H1 (cell line): ENCODE data around the gene XKR8. TPM values are rescaled to one million over a fixed set of nuclear protein-coding genes. Genes with fewer than 3 reads are reported as not detected.
A peak's percentile ranks its signal among the peaks of the same experiment; 100 is the strongest.

Source experiments
- CTCF ChIA-PET: fragments of 300-600 bp; sonication (Branson Sonifier 250); formaldehyde crosslinking; loops from one replicate; lab custom pipeline; 2021; ENCODE audit not compliant: partially characterized antibody; lab: Charles Lee
- POLR2A ChIA-PET: fragments of 300-600 bp; sonication (Branson Sonifier 250); formaldehyde crosslinking; loops from one replicate; lab custom pipeline; 2021; ENCODE audit warnings: inconsistent platforms; ENCODE audit not compliant: partially characterized antibody; lab: Charles Lee
- DNase-seq, 2 experiments: peaks; one replicate each; pipeline versions ENCODE4 v3.0.0 to v3.0.0-alpha.2; 2010 to 2022; ENCODE audit warnings: low spot score in 2 of 2, low read depth in 1 of 2, mixed read lengths in 1 of 2
- FAIRE-seq: peaks from 2 replicates; lab custom pipeline; 2011; peaks lifted over from hg19 to GRCh38; lab: Jason Lieb, UNC
- H2AFZ ChIP-seq: 2 replicates; pipeline ENCODE4 v1.8.1; 2012; ENCODE audit warnings: low read length, inconsistent platforms
- H2AK5ac ChIP-seq: 2 replicates; pipeline ENCODE4 v1.6.1; 2013; ENCODE audit warnings: low read depth, low read length
- H2BK120ac ChIP-seq: replicated peaks from 2 replicates; pipeline ENCODE3; 2013; ENCODE audit warnings: low read depth, low read length, inconsistent platforms
- H2BK12ac ChIP-seq: 2 replicates; pipeline ENCODE4 v1.6.1; 2013; ENCODE audit warnings: low read depth, low read length
- H2BK15ac ChIP-seq: 2 replicates; pipeline ENCODE4 v1.6.1; 2013; ENCODE audit warnings: low read length
- H2BK20ac ChIP-seq: 2 replicates; pipeline ENCODE4 v1.6.1; 2013; ENCODE audit warnings: low read length
- H2BK5ac ChIP-seq: 2 replicates; pipeline ENCODE4 v1.6.1; 2013; ENCODE audit warnings: low read depth, low read length
- H3K14ac ChIP-seq: 2 replicates; pipeline ENCODE4 v1.6.1; 2013; ENCODE audit warnings: inconsistent platforms; ENCODE audit not compliant: insufficient read length
- H3K18ac ChIP-seq: 2 replicates; pipeline ENCODE4 v1.6.1; 2013; ENCODE audit warnings: low read length; ENCODE audit errors: extremely low read depth
- H3K23ac ChIP-seq: 2 replicates; pipeline ENCODE4 v1.6.1; 2013; ENCODE audit warnings: inconsistent platforms; ENCODE audit not compliant: insufficient read length
- H3K23me2 ChIP-seq: 2 replicates; pipeline ENCODE4 v1.6.1; 2013; ENCODE audit warnings: low read depth, low read length
- H3K27ac ChIP-seq: 2 replicates; pipeline ENCODE4 v1.6.1; 2011; ENCODE audit warnings: low read depth, low read length, inconsistent platforms
- H3K27me3 ChIP-seq, 4 experiments: replicated peaks in 1 of 4; 1 replicate in 1 of 4; 2 replicates in 3 of 4; pipeline versions ENCODE4 v1.6.1 to v1.8.1; 2011 to 2013; ENCODE audit warnings: low read length in 3 of 4, mild to moderate bottlenecking in 3 of 4, inconsistent platforms in 2 of 4, mixed read lengths in 2 of 4, moderate library complexity in 1 of 4; ENCODE audit not compliant: control insufficient read depth in 3 of 4, insufficient read depth in 3 of 4; ENCODE audit errors: extremely low read depth in 1 of 4
- H3K36me3 ChIP-seq, 4 experiments: 2 replicates each; pipeline versions ENCODE4 v1.6.1 to v1.8.1; 2011 to 2013; ENCODE audit warnings: mild to moderate bottlenecking in 4 of 4, low read length in 3 of 4, moderate library complexity in 2 of 4, control low read depth in 1 of 4, inconsistent platforms in 1 of 4; ENCODE audit not compliant: insufficient read depth in 4 of 4, control insufficient read depth in 2 of 4
- H3K4ac ChIP-seq: replicated peaks from 2 replicates; pipeline ENCODE3; 2013; ENCODE audit warnings: low read length, low read depth, mixed read lengths, inconsistent platforms; ENCODE audit not compliant: insufficient read length
- H3K4me1 ChIP-seq, 4 experiments: replicated peaks in 1 of 4; 1 replicate in 1 of 4; 2 replicates in 3 of 4; pipeline versions ENCODE4 v1.6.1 to v1.8.1; 2011 to 2013; ENCODE audit warnings: low read length in 3 of 4, inconsistent platforms in 2 of 4, mixed read lengths in 1 of 4; ENCODE audit not compliant: insufficient read depth in 4 of 4, control insufficient read depth in 3 of 4
- H3K4me2 ChIP-seq, 2 experiments: 2 replicates each; pipeline versions ENCODE4 v1.6.1 to v1.8.1; 2011 to 2013; ENCODE audit warnings: low read depth in 2 of 2, low read length in 2 of 2, control low read depth in 1 of 2, inconsistent platforms in 1 of 2, mild to moderate bottlenecking in 1 of 2; ENCODE audit not compliant: insufficient read depth in 1 of 2
- H3K4me3 ChIP-seq, 4 experiments: fragments of 200-600, 300-600 bp in 1 of 4; sonication (generic), shearing (Covaris generic), sonication (Bioruptor Twin) in 1 of 4; 2 replicates each; pipeline versions ENCODE4 v1.5.1 to v1.8.1; 2011 to 2016; ENCODE audit warnings: low read length in 4 of 4, low read depth in 3 of 4, control low read depth in 2 of 4, inconsistent platforms in 2 of 4, mild to moderate bottlenecking in 2 of 4, mixed read lengths in 1 of 4, moderate library complexity in 1 of 4; ENCODE audit not compliant: insufficient read depth in 2 of 4; ENCODE audit errors: extremely low read depth in 1 of 4
- H3K56ac ChIP-seq: replicated peaks from 2 replicates; pipeline ENCODE3; 2013; ENCODE audit warnings: low read depth, mild to moderate bottlenecking, mixed read lengths, low read length, inconsistent platforms; ENCODE audit not compliant: insufficient read length
- H3K79me1 ChIP-seq: 2 replicates; pipeline ENCODE4 v1.6.1; 2013; ENCODE audit warnings: low read depth, low read length, control low read depth
- H3K79me2 ChIP-seq, 2 experiments: 2 replicates each; pipeline versions ENCODE4 v1.6.1 to v1.8.1; 2012 to 2013; ENCODE audit warnings: low read length in 2 of 2, mild to moderate bottlenecking in 2 of 2, inconsistent platforms in 1 of 2; ENCODE audit not compliant: insufficient read depth in 2 of 2, control insufficient read depth in 1 of 2
- H3K9ac ChIP-seq, 4 experiments: replicated peaks in 1 of 4; 1 replicate in 1 of 4; 2 replicates in 3 of 4; pipeline versions ENCODE4 v1.6.1 to v1.8.1; 2011 to 2013; ENCODE audit warnings: low read depth in 3 of 4, low read length in 3 of 4, control low read depth in 2 of 4, mild to moderate bottlenecking in 2 of 4, moderate library complexity in 2 of 4, inconsistent platforms in 1 of 4; ENCODE audit errors: extremely low read depth in 1 of 4
- H3K9me3 ChIP-seq, 2 experiments: 2 replicates each; pipeline versions ENCODE4 v1.6.1 to v1.8.1; 2012 to 2013; ENCODE audit warnings: mild to moderate bottlenecking in 2 of 2, moderate library complexity in 2 of 2, control low read depth in 1 of 2, inconsistent platforms in 1 of 2, low read depth in 1 of 2, low read length in 1 of 2, mixed read lengths in 1 of 2; ENCODE audit not compliant: insufficient read depth in 2 of 2
- H4K20me1 ChIP-seq, 2 experiments: replicated peaks in 1 of 2; 2 replicates each; pipeline versions ENCODE3 to v1.8.1; 2011 to 2013; ENCODE audit warnings: inconsistent platforms in 2 of 2, low read length in 2 of 2, mild to moderate bottlenecking in 1 of 2; ENCODE audit not compliant: insufficient read depth in 2 of 2, control insufficient read depth in 1 of 2
- H4K5ac ChIP-seq: 2 replicates; pipeline ENCODE4 v1.6.1; 2013; ENCODE audit warnings: low read length, low read depth, mixed read lengths, inconsistent platforms; ENCODE audit not compliant: insufficient read length
- H4K8ac ChIP-seq: 2 replicates; pipeline ENCODE4 v1.8.0; 2013; ENCODE audit warnings: mild to moderate bottlenecking, moderate library complexity, low read length, inconsistent platforms; ENCODE audit not compliant: insufficient read depth; ENCODE audit errors: extremely low read depth
- H4K91ac ChIP-seq: replicated peaks from 2 replicates; pipeline ENCODE3; 2013; ENCODE audit warnings: low read length, mixed read lengths, inconsistent platforms; ENCODE audit not compliant: insufficient read length
- CTBP2 ChIP-seq: IDR thresholded peaks from 2 replicates; pipeline ENCODE4 v1.7.0; 2011; ENCODE audit warnings: borderline replicate concordance, mild to moderate bottlenecking, moderate library complexity, mixed read lengths, low read length; ENCODE audit not compliant: insufficient read depth, insufficient read length
- SIRT6 ChIP-seq: IDR thresholded peaks from one replicate; pipeline ENCODE4 v1.7.1; 2012; ENCODE audit warnings: low read length, inconsistent platforms
- SP1 ChIP-seq: IDR thresholded peaks from 2 replicates; pipeline ENCODE4 v1.6.1; 2011; ENCODE audit warnings: low read depth, low read length
- WGBS, 2 experiments: shearing (Covaris generic) in 1 of 2; methylation state at CpG; one replicate each; pipeline versions ENCODE4 v1.1.6 to v1.1.7; 2013 to 2015; ENCODE audit warnings: low lambda C conversion rate in 2 of 2, mixed read lengths in 2 of 2, inconsistent platforms in 1 of 2, low coverage in 1 of 2, missing lambda C conversion rate in 1 of 2; ENCODE audit not compliant: insufficient replicate concordance in 2 of 2, insufficient coverage in 1 of 2, insufficient read length in 1 of 2; ENCODE audit errors: extremely low coverage in 1 of 2, missing lambda C conversion rate in 1 of 2; 5-methylcytosine and 5-hydroxymethylcytosine counted together
- polyA plus RNA-seq, 7 experiments: library from polyadenylated mRNA; depleted of rRNA in 3 of 7; stranded (reverse) in 5 of 7; unstranded in 2 of 7; fragments of >200 nt in 5 of 7; fragments of 200-250 nt in 2 of 7; gene quantifications; 1 replicate in 5 of 7; 2 replicates in 1 of 7; 4 replicates in 1 of 7; pipeline versions ENCODE4 v1.2.1 to v1.2.3, GENCODE V29; 2011 to 2013; ENCODE audit warnings: missing spikeins in 2 of 7, mixed read lengths in 2 of 7
- total RNA-seq: library from RNA; stranded (reverse); fragmentation: NEBNext Ultra II Directional; extraction: Animal tissue kit (Norgen Biotek cat#: 25700); gene quantifications from 2 replicates; pipeline ENCODE4 v1.2.1, GENCODE V29; 2021

The XKR8 gene
- total and polyA plus RNA-seq, 2 of the 8 experiments (the other 6 are each of a cell fraction or from before 2014, with no cell fraction given) = 14.2 to 16.3 TPM

DNA sequence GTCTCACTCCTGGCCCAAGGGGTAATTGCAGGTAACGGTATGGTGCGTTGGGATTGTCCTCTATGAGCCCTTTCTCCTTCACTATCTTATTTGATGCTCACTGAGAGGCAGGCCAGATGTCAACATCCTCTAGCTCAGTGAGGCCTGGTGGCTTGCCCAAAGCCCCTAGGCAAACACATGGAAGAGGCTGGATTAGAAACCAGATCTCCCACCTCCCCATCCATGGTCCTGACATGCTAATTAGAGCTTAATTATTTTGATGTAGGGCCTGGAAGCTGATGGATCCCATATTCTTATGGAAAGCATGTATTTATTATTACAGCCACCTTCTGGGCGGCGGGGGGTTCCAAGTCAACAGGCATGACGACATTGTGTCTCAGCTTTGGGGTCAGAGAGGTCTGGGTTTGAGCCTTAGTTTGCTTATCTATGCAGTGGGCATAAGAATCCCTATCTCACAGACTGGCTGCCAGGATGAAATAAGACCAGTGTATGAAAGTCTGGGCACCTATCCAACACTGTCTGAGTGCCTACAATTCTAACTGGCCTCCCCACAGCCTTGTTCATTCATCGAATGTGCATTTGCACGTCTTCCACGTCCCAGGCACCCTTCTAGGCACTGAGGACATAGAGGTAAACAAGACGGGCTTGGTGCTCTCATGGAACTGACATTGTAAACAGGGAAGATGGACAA, 18.8 kb upstream of the XKR8 start:
- no peak overlapping the region for H3K14ac ChIP-seq
- H3K36me3 ChIP-seq = peaks cover 0 to 18% (median 12%) of the 10 kb centered on the region in 4 experiments; a peak in 7 of 8 replicates
- peaks cover 12% of the 10 kb centered on the region; the same call in 1 of the 2 replicates for H3K79me1 ChIP-seq
- H3K4me3 ChIP-seq = no peak overlapping the region
- H3K9me3 ChIP-seq = no peaks in the 10 kb centered on the region
- no peak overlapping the region for H3K4ac ChIP-seq
- TF ChIP-seq SIRT6 (no peak), SP1 (no peak), CTBP2 (no peak)
- TF ChIP-seq, all 59 proteins: peak for 0
- peaks cover 0 to 10% of the 10 kb centered on the region in 2 experiments for H4K20me1 ChIP-seq
- H4K5ac ChIP-seq = no peak overlapping the region
- ChIA-PET POLR2A (interaction anchor here (0.7 to 3.1 kb wide), 5 partner anchors 9 to 55 kb away, joined by 3 to 10 read pairs (median 8); partner anchors contain the start of gene XKR8), CTCF (interaction anchor here (0.5 to 5.3 kb wide), 22 partner anchors 8 to 283 kb away, joined by 3 to 46 read pairs (median 4); partner anchors contain the start of gene XKR8)
- H2BK5ac ChIP-seq = no peak overlapping the region
- H3K18ac ChIP-seq = no peak overlapping the region
- H3K23ac ChIP-seq = no peak overlapping the region
- no peak overlapping the region for H3K27ac ChIP-seq
- DNase-seq = no peak
- H4K8ac ChIP-seq = peak overlapping the region; percentile 45
- 91% methylated on average over 9 of the region's 9 CpGs; no CpG with 5 or more reads in 1 of the 2 experiments for WGBS, 2 experiments
- no peak overlapping the region for H4K91ac ChIP-seq
- H3K27me3 ChIP-seq = no peaks in the 10 kb centered on the region
- H2AK5ac ChIP-seq = no peak overlapping the region
- peaks cover 0 to 18% of the 10 kb centered on the region in 2 experiments; a peak in 3 of 4 replicates for H3K79me2 ChIP-seq
- no peak overlapping the region for H2BK20ac ChIP-seq
- no peak overlapping the region for H2BK120ac ChIP-seq
- H3K4me2 ChIP-seq = no peak overlapping the region
- no peak overlapping the region for H3K9ac ChIP-seq
- H3K4me1 ChIP-seq = peaks cover 10 to 19% (median 19%) of the 10 kb centered on the region in 4 experiments
- H2BK15ac ChIP-seq = no peak overlapping the region
- FAIRE-seq = no peak
- H2AFZ ChIP-seq = no peak overlapping the region
- no peak overlapping the region for H3K56ac ChIP-seq
- H3K23me2 ChIP-seq = no peaks in the 10 kb centered on the region
- H2BK12ac ChIP-seq = no peak overlapping the region
